GM19025 (cell line): ENCODE data around the gene STK11IP.
A peak's percentile ranks its signal among the peaks of the same experiment; 100 is the strongest.

Experiments used
- ATAC-seq: cut with Tn5 transposase; IDR thresholded peaks from one replicate; pipeline ENCODE4 v1.9.1; 2021; ENCODE audit warnings: mild to moderate bottlenecking, low read depth, moderate library complexity; ENCODE audit not compliant: unreplicated experiment

Gene STK11IP

DNA sequence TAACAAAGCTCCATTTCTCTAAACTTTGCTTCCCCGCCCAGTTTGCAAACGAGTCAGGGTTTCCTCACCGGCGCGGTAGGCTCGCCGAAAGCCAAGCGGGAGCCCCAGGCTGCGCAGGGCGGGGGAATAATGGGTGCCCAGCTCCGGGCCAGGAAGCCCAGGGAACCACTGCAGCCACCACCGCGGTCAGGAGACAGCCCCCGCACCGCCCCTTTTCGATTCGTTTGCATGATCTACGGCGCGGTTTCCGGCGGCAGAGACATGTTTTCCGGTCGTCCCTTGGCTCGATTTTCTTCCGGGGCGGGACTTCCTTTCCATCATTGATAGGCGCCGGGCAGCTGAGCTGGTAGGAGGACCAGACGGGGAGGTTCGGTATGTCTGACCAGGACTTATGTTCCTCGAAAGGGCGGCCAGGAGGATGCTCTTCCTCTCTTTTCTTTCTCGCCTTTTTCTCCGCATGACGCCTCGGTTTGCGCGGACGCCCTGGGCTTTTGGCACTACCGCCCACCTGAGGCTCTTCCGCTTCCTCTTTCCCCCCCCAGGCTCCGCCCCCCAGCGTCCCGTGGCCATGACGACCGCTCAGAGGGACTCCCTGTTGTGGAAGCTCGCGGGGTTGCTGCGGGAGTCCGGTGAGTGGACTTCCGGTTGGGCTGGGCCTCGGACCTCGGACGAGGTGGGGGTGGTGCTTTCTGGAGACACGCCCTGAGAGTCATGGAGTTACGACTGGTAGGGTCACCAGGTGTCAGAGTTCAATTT is at the start of gene STK11IP:
Gene STK11IP, plus strand, starts transcription at position 306 of the 756 bp plus-strand sequence. Its CDS starts 263 bp downstream, at position 569.
- ATAC-seq, result peak; percentile 89

GRCh38 chr2:219548990-219549389 is 48.7 kb upstream of the STK11IP start:
- no peak for ATAC-seq

DNA sequence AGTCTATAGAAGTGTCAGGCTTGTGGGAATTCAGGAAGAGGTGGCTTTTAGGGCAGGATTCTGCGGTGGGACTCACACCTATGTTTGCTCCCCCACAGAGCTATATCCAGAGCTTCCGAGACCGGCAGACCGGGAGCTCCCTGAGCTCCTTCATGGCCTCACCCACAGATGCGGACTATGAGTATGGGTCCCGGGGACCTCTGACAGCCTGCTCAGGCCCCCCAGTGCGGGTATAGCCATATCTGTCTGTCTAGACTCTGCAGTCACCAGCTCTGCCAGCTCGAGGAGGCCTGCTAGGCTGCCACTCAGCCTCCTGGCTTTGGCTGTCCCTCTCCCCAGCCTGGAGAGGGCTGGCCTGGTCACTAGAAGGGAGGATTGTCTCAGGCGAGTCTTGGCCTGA is 48.0 kb upstream of the STK11IP start:
- no peak for ATAC-seq

- no peak for ATAC-seq
Observed at GRCh38 chr2:219551441-219552381, 45.9 kb upstream of the STK11IP start.

DNA sequence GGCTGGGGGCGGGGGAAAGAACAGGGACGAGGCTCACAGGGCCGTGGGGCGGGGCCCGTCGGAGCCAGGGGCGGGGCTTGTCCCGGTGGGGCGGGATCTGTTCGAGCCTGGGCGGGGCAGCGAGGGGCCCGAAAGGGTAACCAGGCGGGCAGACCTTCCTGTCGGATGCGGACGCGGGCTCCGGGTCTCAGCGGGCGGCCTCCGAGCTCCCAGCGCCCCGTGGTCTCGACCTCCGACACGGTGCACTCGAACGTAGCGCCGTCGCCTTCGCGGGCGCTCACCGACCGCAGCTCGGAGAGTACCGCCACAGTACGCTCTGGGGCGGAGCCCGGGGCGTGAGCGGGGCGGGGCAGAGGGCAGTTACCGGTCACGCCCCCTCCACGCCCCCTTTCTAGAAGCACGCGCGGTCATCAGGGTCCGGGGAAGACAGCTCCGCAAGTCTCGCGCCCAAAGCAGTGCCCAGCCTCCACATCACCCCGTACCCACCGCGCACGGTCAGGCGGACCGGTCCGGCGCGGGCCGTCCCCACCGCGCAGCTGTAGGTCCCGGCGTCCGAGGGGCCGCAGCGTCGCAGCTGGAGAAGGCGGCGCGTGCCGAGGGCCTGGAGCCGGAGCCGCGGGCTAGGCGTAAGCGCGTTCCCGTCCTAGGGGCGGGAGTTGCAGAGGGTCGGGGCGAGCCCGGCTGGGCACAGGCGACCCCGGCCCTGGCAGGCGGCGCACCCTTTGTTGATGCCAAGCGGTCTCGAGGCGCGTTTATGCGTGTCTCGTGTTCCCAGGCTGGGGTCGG is 45.1 kb upstream of the STK11IP start:
- peak; percentile 94 for ATAC-seq

- no peak for ATAC-seq
Observed at GRCh38 chr2:219553168-219553417, 44.6 kb upstream of the STK11IP start.

DNA sequence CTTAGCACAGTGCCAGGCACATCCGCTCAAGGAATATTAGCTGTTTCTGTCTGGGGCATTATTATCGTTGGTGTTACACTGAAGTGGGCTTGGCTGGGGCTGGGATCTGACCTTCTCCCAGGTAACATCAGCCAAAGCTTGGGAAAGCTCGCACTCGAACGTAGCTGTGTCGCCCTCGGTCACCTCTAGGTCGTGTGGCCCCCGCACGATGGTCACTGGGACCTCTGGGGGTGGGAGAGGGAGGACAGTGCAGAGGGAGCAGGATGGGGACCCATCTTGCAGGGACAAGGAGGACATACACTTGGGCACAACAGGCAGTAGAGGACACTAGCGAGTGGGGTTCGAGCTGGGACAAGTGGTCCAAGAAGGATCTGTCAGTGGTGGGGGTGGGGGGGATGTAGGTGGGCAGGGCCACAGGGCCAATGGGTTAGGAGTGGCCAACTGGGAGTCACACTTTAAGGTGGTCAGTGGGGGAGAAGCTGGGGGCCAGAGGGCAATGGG is 44.1 kb upstream of the STK11IP start:
- ATAC-seq, result no peak

- ATAC-seq, result no peak
Observed at GRCh38 chr2:219554350-219554749, 43.3 kb upstream of the STK11IP start.

GRCh38 chr2:219555956-219556355 is 41.7 kb upstream of the STK11IP start:
- ATAC-seq, result no peak

DNA sequence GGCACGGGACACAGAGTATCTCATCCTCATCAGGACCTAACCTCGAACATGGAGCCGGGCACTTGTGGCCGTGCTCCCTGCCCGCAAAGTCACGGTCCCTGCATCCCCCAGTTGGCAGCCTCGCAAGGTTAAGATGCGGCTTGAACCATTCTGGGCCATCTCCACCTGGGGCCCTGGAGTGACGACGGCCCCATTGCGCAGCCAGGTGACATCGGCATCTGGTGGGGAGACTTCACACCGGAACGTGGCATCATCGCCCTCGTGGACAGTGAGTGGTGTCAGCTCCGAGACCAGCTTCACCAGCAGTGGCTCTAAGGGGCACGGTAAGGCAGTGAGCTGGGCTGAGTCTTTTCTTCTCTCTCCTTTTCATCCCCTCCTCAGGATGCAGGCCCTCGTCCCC is 41.2 kb upstream of the STK11IP start:
- no peak for ATAC-seq

DNA sequence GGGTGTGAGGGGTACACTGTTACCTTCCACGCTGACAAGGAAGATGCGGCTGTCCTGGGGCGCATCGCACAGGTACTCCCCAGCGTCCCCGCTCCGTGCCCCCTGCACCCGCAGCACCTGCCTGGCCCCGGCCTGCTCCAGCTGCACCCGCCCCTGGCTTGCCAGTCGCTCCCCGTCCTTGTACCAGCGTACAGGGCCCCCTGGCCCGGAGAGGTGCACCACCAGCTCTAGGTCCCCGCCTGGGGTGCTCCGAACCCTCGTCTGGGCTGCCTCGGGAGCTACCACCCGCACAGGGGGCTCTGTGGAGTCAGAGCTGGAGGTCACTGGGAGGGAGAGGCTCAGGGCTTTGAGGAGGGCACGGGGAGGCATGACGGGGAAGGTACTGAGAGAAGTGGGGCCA is 40.3 kb upstream of the STK11IP start:
- no peak for ATAC-seq

- no peak for ATAC-seq
Observed at GRCh38 chr2:219557791-219558785, 39.6 kb upstream of the STK11IP start.

DNA sequence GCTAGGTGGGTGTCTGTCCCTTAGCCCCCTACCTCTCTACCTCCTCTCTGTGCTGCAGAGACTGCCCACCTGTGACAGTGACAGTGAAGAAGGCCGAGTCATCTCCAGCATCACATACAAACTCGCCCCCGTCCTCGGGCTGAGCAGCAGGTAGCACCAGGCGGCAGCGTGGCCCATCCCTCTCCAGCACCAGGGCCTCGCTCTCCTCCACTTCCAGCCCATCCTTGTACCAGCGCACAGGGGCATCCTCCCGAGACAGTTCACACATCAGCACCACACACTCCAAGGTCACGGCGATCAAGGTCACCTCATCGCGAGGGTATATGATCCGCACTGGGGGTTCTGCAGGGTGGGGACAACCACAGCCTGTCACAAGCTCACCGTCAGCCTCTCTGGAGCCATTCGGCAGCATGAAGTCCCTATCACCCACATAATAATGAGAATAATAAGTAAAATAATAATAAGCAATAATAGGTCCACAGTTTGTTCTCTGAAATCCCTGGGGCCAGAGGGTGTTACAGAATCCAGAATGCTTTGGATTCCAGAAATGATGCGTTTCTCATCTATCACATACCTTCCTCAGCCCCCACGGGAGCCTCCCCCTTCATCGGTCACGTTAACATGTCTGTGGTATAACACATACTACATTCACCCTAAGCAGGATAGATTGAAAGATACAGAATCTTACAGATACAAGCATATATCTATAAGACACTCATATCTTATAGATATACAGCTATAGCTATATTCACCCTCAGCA is 38.3 kb upstream of the STK11IP start:
- no peak for ATAC-seq

GRCh38 chr2:219560037-219560892 is 37.4 kb upstream of the STK11IP start:
- ATAC-seq, result no peak

- ATAC-seq, result no peak
Observed at GRCh38 chr2:219560893-219561178, 36.8 kb upstream of the STK11IP start.

DNA sequence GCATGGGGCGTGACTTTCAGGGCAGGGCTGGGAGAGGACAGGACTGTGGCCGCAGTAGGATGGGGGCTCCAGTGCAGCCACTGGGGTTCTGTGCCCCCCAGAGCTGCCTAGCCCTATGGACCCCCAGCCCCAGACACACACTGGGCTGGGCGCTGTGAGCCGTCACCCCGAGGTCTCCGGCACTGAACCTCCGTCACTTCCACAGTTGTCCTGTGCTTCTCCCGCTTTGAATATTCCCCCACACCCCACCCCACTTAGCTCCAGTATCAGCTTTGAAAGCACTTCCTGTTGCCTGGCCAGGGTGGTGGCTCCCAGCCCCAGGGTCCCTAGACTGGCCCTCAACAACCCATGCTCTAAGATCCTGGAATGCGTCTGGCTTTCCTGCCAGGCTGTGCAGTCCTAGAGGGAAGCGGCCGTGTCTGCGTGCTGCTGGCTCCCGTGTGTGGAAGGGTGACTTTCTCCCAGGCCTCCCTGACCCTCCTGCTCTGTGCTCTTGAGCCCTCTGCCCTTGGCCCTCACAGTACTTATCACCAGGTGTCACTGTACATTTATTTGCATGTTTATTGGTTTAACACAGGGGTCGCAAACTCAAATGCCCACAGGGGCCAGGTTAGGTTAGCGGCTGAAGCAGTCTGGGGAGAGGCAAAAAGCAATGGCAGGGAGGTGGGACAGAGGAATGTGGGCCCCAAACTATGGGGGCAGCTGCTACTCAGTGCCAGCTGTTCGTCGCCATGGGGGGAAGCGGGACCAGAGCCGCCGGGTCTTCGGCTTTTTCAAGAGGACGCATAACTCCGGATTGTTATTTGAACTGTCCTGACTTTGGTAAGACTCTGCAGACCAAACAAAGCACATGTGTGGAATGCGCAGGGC is 36.2 kb upstream of the STK11IP start:
- ATAC-seq, result no peak
